Panc1 (cell line): ENCODE results near the gene COL10A1.

ENCODE experiments used
- CTCF ChIP-seq: fragments of 450-650 bp; IDR thresholded peaks from 2 replicates; pipeline ENCODE4 v1.5.1; 2017; ENCODE audit warnings: mild to moderate bottlenecking
- POLR2AphosphoS5 ChIP-seq: IDR thresholded peaks from 2 replicates; pipeline ENCODE4 v1.6.1; 2012; ENCODE audit warnings: mild to moderate bottlenecking, low read depth, low read length, moderate library complexity

GRCh38 chr6:116158641-116159040 is 32.7 kb upstream of the COL10A1 start:
- TF ChIP-seq CTCF (no peak), POLR2AphosphoS5 (no peak)
